Gastrocnemius medialis (tissue), 4 donors: ENCODE measurements around the gene CELSR3.

ENCODE experiments used
- POLR2A ChIP-seq, 2 donors: fragments of 450-650 bp; IDR thresholded peaks; one replicate each; pipeline ENCODE4 v1.6.1; 2017; ENCODE audit warnings: antibody characterized with exemption in 2 of 2, mild to moderate bottlenecking in 2 of 2, moderate library complexity in 2 of 2
- TF ChIP-seq, protein P1 (sequence below), 5 experiments: fragments of 450-650 bp in 3 of 5; fragments of 200-600 bp in 2 of 5; sonication (generic) in 2 of 5; IDR thresholded peaks in 4 of 5; conservative IDR thresholded peaks in 1 of 5; 1 replicate in 4 of 5; 2 replicates in 1 of 5; pipeline ENCODE4 v1.5.1; 2016 to 2019; ENCODE audit warnings: antibody characterized with exemption in 5 of 5, mild to moderate bottlenecking in 3 of 5, moderate library complexity in 3 of 5

DNA sequence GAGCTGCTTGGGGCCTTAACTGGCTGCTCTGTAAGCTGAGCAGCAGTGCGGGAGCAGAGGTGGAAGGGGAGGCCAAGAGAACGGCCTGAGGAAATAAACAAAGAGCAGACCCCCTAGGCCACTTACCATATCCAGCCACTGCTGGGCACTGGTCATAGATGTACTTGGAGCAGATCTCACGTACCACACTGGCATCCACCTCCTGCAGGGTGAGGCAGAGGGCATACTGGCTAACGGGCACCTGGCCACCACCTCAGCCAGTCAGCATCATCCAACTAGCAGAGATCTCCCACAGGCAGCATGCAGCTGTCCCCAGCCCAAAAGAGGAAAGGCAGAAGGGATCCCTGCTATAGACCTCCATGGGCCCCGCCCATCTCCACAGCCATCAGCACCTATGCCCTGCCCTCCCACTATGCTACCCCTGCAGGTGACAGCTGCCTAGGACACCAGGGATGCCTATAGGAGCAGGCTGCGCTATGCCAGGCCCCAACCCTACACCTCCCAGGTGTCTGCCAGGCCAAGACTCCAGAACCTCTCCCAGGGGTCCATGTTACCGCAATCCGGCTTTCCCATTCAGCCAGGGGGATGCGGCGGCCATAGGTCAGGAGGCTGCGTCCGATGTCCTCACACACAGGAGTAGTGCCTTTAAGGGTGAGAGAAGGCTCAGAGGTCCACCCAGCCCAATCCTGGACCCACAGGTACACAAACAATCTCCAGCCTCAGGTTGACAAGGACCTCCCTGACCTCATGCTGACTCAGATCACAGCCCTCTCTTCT, 63.0 kb downstream of the CELSR3 start:
- TF ChIP-seq, protein P1, sequence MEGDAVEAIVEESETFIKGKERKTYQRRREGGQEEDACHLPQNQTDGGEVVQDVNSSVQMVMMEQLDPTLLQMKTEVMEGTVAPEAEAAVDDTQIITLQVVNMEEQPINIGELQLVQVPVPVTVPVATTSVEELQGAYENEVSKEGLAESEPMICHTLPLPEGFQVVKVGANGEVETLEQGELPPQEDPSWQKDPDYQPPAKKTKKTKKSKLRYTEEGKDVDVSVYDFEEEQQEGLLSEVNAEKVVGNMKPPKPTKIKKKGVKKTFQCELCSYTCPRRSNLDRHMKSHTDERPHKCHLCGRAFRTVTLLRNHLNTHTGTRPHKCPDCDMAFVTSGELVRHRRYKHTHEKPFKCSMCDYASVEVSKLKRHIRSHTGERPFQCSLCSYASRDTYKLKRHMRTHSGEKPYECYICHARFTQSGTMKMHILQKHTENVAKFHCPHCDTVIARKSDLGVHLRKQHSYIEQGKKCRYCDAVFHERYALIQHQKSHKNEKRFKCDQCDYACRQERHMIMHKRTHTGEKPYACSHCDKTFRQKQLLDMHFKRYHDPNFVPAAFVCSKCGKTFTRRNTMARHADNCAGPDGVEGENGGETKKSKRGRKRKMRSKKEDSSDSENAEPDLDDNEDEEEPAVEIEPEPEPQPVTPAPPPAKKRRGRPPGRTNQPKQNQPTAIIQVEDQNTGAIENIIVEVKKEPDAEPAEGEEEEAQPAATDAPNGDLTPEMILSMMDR (IDR thresholded peaks at IDR 0.05 in 4 of 5, conservative IDR thresholded peaks at IDR 0.05 in 1 of 5), result no peak
- no peak for TF ChIP-seq POLR2A (IDR thresholded peaks at IDR 0.05)
